PC-3 (cell line): Measurements from ENCODE around the gene EFCAB6.

Experiments used
- CTCF ChIP-seq: fragments of 300-600 bp; sonication (generic); conservative IDR thresholded peaks from 2 replicates; pipeline ENCODE4 v1.5.1; 2017; ENCODE audit warnings: antibody characterized with exemption, low read depth, mild to moderate bottlenecking, low read length
- EZH2 ChIP-seq: fragments of 300-600 bp; sonication (generic); IDR thresholded peaks from one replicate; pipeline ENCODE4 v1.6.1; 2017; ENCODE audit warnings: antibody characterized with exemption, mild to moderate bottlenecking, low read length; ENCODE audit not compliant: unreplicated experiment
- EZH2phosphoT487 ChIP-seq: fragments of 300-600 bp; sonication (generic); IDR thresholded peaks from 2 replicates; pipeline ENCODE4 v1.6.1; 2018; ENCODE audit warnings: mild to moderate bottlenecking, antibody characterized with exemption, low read length, borderline replicate concordance

DNA sequence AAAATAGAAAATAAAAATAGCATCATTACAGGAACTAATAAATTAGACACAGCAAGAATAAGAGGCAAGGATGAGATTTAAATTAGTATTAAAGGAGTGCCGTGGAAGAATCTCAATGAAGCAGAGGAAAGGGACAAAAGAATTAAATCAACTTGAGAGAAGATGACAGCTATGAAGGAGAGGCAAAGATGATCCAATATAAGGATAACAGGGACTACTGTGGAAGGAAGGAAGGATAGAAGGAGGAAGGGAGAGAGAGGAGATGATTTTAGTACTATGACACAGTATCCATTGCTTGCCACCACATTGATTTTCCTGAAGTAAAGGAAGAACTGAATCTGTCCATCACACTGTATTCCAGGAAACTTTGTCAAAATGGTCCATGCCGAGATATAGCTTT, 98.0 kb downstream of the EFCAB6 start:
- TF ChIP-seq CTCF = no peak
- TF ChIP-seq EZH2 = no peak
- TF ChIP-seq EZH2phosphoT487 = no peak
